AG09319 (cell line): ENCODE results near the gene PDZD4.
A peak's percentile ranks its signal among the peaks of the same experiment; 100 is the strongest.

Source experiments
- DNase-seq: peaks from one replicate; pipeline ENCODE4 v3.0.0-alpha.2; 2010; ENCODE audit warnings: low read depth; ENCODE audit errors: extremely low read depth
- TF ChIP-seq, protein P1 (sequence below): IDR thresholded peaks from 2 replicates; pipeline ENCODE4 v1.5.1; 2011; ENCODE audit warnings: low read depth, mild to moderate bottlenecking, inconsistent platforms, low read length, moderate library complexity

PDZD4 gene

DNA sequence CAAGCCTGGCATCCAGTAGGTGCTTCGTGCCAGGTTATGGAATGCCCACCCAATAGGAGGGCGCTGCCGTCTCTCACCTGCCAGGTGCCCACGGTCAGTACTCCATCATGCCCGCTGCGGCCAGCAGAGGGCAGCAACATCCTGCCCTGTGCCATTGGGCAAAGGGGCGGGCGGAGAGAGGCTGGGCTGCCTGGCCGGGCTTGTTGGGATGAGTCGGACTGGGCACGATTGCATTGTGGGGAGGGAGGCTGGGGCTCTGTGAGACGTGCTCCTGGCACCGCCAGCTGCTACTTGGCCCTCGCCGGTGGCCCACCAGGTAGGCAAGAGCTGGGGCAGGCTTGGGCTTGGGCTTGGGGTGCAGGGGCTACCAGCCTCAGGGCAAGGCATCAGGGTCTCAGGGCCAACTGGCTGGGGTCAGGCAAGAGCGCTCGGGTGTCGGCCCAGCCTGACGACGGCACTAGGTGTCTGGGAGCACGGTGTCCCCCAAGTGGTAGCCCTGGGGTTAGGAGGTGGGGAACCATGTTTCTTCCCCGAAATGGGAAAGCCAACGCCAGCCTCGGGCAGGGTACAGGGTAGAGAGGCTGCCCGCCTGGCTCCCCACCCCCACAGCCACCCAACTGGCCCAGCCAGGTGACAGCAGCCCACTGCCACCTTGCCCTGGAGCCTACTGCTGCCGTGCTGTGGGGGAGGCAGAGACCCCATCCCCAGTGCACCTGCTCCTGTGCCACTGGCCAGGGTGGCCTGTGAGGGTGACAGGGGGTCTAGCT lies 66.2 kb downstream of the PDZD4 start, which contains the start of gene PLXNB3:
TSS of gene PLXNB3 (plus strand) at position 261 of the 767 bp plus-strand sequence. CDS start 1,287 bp downstream, outside the sequence.
- TF ChIP-seq, protein P1, sequence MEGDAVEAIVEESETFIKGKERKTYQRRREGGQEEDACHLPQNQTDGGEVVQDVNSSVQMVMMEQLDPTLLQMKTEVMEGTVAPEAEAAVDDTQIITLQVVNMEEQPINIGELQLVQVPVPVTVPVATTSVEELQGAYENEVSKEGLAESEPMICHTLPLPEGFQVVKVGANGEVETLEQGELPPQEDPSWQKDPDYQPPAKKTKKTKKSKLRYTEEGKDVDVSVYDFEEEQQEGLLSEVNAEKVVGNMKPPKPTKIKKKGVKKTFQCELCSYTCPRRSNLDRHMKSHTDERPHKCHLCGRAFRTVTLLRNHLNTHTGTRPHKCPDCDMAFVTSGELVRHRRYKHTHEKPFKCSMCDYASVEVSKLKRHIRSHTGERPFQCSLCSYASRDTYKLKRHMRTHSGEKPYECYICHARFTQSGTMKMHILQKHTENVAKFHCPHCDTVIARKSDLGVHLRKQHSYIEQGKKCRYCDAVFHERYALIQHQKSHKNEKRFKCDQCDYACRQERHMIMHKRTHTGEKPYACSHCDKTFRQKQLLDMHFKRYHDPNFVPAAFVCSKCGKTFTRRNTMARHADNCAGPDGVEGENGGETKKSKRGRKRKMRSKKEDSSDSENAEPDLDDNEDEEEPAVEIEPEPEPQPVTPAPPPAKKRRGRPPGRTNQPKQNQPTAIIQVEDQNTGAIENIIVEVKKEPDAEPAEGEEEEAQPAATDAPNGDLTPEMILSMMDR: peak; percentile 79
- peak; percentile 30 for DNase-seq

DNA sequence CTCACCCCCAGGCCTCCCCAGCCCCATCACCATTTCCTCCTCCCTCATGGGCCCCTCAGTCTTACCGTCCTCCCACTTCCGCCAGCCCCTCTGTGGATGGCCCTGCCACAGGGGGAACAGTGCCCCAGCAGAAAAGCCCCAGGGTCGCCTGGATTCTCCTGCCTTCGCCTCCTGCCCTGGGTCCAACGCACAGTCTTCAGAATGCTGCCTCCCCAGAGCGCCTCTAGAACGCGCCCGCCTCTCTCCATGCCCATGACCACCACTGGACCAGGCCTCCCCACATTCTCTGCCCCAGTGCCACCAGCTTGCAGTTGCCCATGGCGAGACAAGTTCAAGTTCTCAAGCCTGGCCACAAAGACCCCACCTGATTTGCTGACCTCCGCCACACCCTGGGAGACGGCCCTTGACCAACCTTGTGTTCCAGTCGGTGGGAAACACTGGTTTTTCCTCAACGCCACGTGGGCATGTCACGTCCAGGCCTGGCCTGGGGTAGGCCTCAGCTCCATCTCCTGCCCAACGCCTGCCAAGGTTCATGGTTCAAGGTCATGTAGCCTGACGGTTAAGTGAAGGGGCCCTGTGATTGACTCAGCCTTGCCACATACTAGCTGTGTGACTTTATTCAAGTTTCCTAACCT lies 66.9 kb downstream of the PDZD4 start:
- TF ChIP-seq, protein P1: no peak
- DNase-seq: no peak

DNA sequence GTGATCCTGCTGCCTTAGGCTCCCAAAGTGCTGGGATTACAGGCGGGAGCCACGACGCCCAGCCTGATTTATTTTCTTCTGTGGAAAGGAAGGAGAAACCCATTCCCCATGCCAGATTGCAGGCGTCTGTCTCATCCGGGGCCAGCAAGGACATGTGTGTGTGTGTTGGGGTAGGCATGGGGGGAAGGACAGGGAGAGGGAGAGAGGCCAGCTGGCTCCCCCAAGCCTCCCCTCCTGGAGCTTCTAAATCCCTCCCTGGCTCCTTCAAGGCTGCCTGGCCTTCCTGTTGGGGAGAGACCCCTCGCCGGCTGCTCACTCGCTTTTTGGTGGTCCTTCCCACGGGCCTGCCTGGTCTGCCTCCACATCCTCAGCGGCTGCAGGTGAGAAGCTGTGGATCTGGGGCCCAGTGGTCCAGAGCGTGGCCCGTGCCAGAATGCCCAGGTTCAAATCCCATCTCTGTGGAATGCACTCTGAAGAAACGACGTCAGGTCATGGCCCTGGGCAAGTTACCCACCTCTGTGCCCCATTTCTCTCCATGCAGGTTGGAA lies 67.6 kb downstream of the PDZD4 start:
- DNase-seq: no peak
- TF ChIP-seq, protein P1: no peak

DNA sequence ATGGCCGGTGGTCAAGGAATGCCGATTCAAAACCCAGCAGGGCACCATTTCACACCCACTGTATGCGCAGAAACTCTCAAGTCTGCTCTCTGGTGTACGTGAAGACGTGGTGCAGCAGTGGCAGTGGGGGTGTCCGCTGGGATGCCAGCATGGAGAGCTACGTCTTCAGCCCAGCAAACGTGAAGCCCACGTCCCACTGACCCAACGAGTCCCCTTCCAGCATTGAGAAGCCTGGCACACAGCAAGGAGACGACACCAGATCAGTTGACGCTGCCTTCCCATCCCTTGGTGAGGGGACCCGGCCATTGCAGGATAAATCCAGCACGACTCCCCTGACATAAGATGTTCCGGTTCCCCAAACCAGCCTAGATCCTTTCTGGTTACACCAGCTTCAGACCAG lies 68.5 kb downstream of the PDZD4 start:
- DNase-seq: no peak
- TF ChIP-seq, protein P1: no peak

DNA sequence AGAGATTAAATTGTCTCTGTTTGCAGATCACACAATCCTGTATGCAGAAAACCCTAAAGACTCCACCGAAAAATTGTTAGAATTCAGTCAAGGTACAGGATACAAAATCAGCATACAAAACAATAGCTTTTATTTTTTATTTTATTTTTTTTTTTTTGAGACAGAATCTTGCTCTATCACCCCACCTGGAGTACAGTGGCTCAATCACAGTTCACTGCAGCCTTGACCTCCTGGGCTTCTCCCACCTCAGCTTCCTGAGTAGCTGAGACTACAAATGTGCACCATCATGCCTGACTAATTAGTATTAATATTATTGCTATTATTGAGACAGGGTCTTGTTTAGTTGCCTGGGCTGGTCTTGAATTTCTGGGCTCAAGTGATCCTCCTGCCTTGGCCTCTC lies 75.2 kb downstream of the PDZD4 start:
- TF ChIP-seq, protein P1: no peak
- DNase-seq: no peak
